Measurements from ENCODE around the gene ATP5F1D. TPM values are rescaled to one million over a fixed set of nuclear protein-coding genes. Genes with fewer than 3 reads are reported as not detected.

ATP5F1D gene
- total RNA-seq, 3 donors from 2014 or later = 47.6 to 64.9 (median 61.3) TPM

- intact Hi-C loops (cut with DNase I; ENCODE audit: low total_unique reads) = no loop called here
- TF ChIP-seq CTCF (IDR thresholded peaks at IDR 0.05) (no peak), POLR2A (IDR thresholded peaks at IDR 0.05) (no peak), POLR2AphosphoS5 (IDR thresholded peaks at IDR 0.05) (no peak)
Measured at GRCh38 chr19:1283917-1284292, 42.4 kb downstream of the ATP5F1D start.

GRCh38 chr19:1284293-1284978, 42.9 kb downstream of the ATP5F1D start:
- Histone ChIP-seq H3K36me3 (no peaks in the 10 kb centered on the region), H3K27ac (no peak overlapping the region), H3K9me3 (no peaks in the 10 kb centered on the region), H3K4me3 (no peak overlapping the region), H3K4me1 (no peaks in the 10 kb centered on the region), H3K27me3 (peaks cover 20 to 60% of the 10 kb centered on the region in 2 donors)
- intact Hi-C loops (cut with DNase I; ENCODE audit: low total_unique reads) = no loop called here
- TF ChIP-seq POLR2AphosphoS5 (IDR thresholded peaks at IDR 0.05) (no peak), CTCF (IDR thresholded peaks at IDR 0.05) (no peak), POLR2A (IDR thresholded peaks at IDR 0.05) (no peak)
- no peak for DNase-seq (ENCODE audit: low spot score in 2 of 2)

More at GRCh38 chr19:1283917-1284292, 42.4 kb downstream of the ATP5F1D start:
- no peaks in the 10 kb centered on the region for H3K4me1 ChIP-seq
- H3K4me3 ChIP-seq = no peak overlapping the region
- H3K9me3 ChIP-seq = no peaks in the 10 kb centered on the region
- H3K36me3 ChIP-seq = no peaks in the 10 kb centered on the region
- no peak for DNase-seq (ENCODE audit: low spot score in 2 of 2)
- H3K27me3 ChIP-seq = peaks cover 20 to 55% of the 10 kb centered on the region in 2 donors
- H3K27ac ChIP-seq = no peak overlapping the region

GRCh38 chr19:1284979-1285736, 43.6 kb downstream of the ATP5F1D start:
- intact Hi-C loops (cut with DNase I; ENCODE audit: low total_unique reads) = no loop called here

GRCh38 chr19:1285737-1286360, 44.3 kb downstream of the ATP5F1D start, which contains the start of gene EFNA2:
EFNA2 (plus strand) TSS chr19:1285873; CDS start chr19:1286169, 296 bp downstream.
- intact Hi-C loops (cut with DNase I; ENCODE audit: low total_unique reads) = no loop called here
- no peak for DNase-seq (ENCODE audit: low spot score in 2 of 2)
- no peaks in the 10 kb centered on the region for H3K9me3 ChIP-seq
- peak within 1 kb of the TSS in 2 of 3 donors; percentile 24 to 57 for H3K4me3 ChIP-seq
- no peaks in the 10 kb centered on the region for H3K36me3 ChIP-seq
- TF ChIP-seq POLR2AphosphoS5 (IDR thresholded peaks at IDR 0.05) (no peak), POLR2A (IDR thresholded peaks at IDR 0.05) (no peak), CTCF (IDR thresholded peaks at IDR 0.05) (no peak)
- H3K27ac ChIP-seq = no peak within 1 kb of the TSS
- no peaks in the 10 kb centered on the region for H3K4me1 ChIP-seq
- peaks cover 23 to 74% of the 10 kb centered on the region in 2 donors for H3K27me3 ChIP-seq

More at GRCh38 chr19:1284979-1285736, 43.6 kb downstream of the ATP5F1D start:
- no peaks in the 10 kb centered on the region for H3K36me3 ChIP-seq
- no peak for TF ChIP-seq POLR2A (IDR thresholded peaks at IDR 0.05)
- no peak for TF ChIP-seq CTCF (IDR thresholded peaks at IDR 0.05)
- TF ChIP-seq POLR2AphosphoS5 (IDR thresholded peaks at IDR 0.05) = no peak
- no peaks in the 10 kb centered on the region for H3K4me1 ChIP-seq
- peak overlapping the region in 1 of 3 donors; percentile 57 for H3K4me3 ChIP-seq
- no peak overlapping the region for H3K27ac ChIP-seq
- peaks cover 23 to 67% of the 10 kb centered on the region in 2 donors for H3K27me3 ChIP-seq
- no peak for DNase-seq (ENCODE audit: low spot score in 2 of 2)
- H3K9me3 ChIP-seq = no peaks in the 10 kb centered on the region
